ENCODE data around the gene CD58.

GRCh38 chr1:116489231-116489697 is 81.6 kb downstream of the CD58 start:
- no peak for TF ChIP-seq RFX5 (IDR thresholded peaks at IDR 0.05; ENCODE audit: low read length)
- peak; percentile 58; the same call in 1 of the 2 replicates for TF ChIP-seq MAX (IDR thresholded peaks at IDR 0.05; ENCODE audit: low read depth)
- no peak for TF ChIP-seq POLR2AphosphoS5 (IDR thresholded peaks at IDR 0.05; ENCODE audit: low read depth, low read length)
